GM19438 (cell line): ENCODE results near the gene NSMCE3.

Experiments
- ATAC-seq: cut with Tn5 transposase; IDR thresholded peaks from one replicate; pipeline ENCODE4 v1.9.1; 2021; ENCODE audit warnings: low read depth; ENCODE audit not compliant: unreplicated experiment

The NSMCE3 gene

DNA sequence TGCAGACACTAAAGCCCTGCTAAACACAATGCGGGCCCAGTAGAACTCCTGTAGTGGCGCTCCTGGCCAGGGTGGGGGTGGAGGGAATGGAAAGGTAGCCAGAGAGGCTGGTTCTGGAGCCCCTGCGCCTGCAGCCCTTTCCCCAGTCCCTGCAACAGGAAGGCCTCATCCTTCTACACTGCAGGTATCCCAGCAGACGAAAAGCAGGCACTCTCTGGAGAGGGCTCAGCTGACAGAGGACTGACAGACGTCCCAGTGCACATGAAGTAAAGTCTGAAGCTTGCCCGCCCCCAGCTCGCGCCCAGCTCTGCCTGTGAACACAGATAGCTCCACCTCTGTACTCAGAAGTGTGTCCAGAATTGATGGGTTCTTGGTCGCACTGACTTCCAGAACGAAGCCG is 46.0 kb downstream of the NSMCE3 start:
- ATAC-seq, result no peak

DNA sequence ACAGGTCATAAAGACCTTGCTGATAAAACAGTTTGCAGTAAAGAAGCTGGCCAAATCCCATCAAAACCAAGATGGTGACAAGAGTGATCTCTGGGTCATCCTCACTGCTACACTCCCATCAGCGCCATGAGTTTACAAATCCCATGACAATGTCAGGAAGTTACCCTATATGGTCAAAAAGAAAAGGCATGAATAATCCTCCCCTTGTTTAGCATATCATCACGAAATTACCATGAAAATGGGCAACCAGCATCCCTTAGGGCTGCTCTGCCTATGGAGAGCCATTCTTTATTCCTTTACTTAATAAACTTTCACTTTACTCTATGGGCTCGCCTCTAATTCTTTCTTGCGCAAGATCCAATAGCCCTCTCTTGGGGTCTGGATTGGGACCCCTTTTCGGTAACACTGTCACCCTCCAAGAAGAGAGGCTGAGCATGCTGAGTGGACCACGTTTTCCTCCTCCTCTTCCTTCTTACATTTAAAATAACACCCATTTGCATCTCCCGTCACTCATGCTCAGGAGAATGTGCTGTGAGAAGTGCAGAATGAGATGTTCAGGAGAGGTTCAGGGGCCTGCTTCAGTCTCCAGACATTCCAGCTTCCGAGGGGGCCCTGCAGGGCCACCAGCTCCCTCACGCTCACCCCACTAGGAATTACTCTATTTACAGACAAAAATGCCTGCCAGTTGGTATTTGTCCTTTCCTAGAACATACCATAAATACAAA is 47.3 kb downstream of the NSMCE3 start:
- ATAC-seq, result no peak

DNA sequence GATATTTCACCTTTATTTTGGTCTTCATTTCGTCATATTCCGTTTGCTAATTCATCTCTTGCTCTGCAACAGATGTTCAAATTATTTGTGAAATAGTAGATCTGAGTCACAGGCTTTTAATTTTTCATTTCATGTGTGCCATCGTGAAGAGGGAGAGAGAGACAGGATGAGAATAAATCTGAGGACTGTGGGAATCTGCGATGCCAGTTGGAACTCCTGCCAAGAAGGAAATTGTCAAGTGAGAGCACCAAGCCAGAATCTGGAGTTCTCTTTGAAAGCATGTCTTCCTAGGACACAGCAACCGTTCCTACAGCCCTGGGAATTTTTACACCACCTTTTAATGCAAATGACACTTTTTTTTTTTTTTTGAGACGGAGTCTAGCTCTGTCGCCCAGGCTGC is 48.8 kb downstream of the NSMCE3 start:
- ATAC-seq, result no peak

DNA sequence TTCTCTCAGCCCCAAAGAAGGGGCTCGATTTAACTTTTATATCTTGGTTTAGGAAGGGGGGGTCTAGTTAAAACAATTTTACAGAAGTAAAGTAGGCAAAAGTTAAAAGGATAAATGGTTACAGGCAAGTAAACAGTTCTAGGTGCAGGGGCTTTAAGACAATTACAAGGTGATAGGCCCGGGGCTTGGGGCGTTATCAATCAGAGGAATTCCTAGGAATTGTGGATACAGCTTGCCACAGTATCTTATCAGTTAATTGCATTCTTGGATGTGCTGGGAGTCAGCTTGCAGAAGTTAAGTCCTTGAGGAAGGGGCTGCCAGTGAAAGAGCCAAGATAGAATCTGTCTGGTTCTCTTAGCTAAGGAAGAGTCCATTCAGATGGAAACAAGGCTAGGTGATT is 52.7 kb downstream of the NSMCE3 start:
- no peak for ATAC-seq
